Measurements from ENCODE around the gene TBL1XR1. TPM values are rescaled to one million over a fixed set of nuclear protein-coding genes. Genes with fewer than 3 reads are reported as not detected.

Gene TBL1XR1
- total RNA-seq, 1 donor from 2014 or later: 372 TPM

- TF ChIP-seq CTCF (IDR thresholded peaks at IDR 0.05): no peak
- DNase-seq (ENCODE audit: low spot score): no peak
- Mint-ChIP-seq H3K4me3 (ENCODE audit: unreplicated experiment) (no peak overlapping the region), H3K36me3 (ENCODE audit: low read depth) (peaks cover 3% of the 10 kb centered on the region), H3K27ac (ENCODE audit: unreplicated experiment) (no peak overlapping the region), H3K9me3 (ENCODE audit: low read depth) (no peaks in the 10 kb centered on the region), H3K27me3 (ENCODE audit: low read depth) (no peaks in the 10 kb centered on the region), H3K4me1 (ENCODE audit: low read depth) (no peaks in the 10 kb centered on the region)
These were observed 226.5 kb downstream of the TBL1XR1 start for GRCh38 chr3:176970770-176971169.

- no peak for TF ChIP-seq CTCF (IDR thresholded peaks at IDR 0.05)
- no peak for DNase-seq (ENCODE audit: low spot score)
- Mint-ChIP-seq H3K27ac (ENCODE audit: unreplicated experiment) (no peak overlapping the region), H3K36me3 (ENCODE audit: low read depth) (peaks cover 3% of the 10 kb centered on the region), H3K4me1 (ENCODE audit: low read depth) (no peaks in the 10 kb centered on the region), H3K27me3 (ENCODE audit: low read depth) (no peaks in the 10 kb centered on the region), H3K9me3 (ENCODE audit: low read depth) (no peaks in the 10 kb centered on the region), H3K4me3 (ENCODE audit: unreplicated experiment) (no peak overlapping the region)
These were observed 227.8 kb downstream of the TBL1XR1 start for GRCh38 chr3:176969506-176969905.
